Stimulated activated CD4-positive, alpha-beta T cell treated with anti-CD3 and anti-CD28 coated beads, Interleukin-4, amount 100 ng/mL, for 48 hours (primary cell): ENCODE measurements around the gene GBE1.
"Not testable (repeated sequence)": the region's sequence is repeated elsewhere in the genome, so short reads cannot be mapped to it uniquely, and the experiment has no call there.

Experiments used
- DNase-seq, 2 donors: peaks; one replicate each; pipeline ENCODE4 v3.0.0-alpha.2; 2020; ENCODE audit warnings: low read depth in 2 of 2

The GBE1 gene

GRCh38 chr3:81753416-81754027 is 7.9 kb downstream of the GBE1 start:
- DNase-seq: no peak

GRCh38 chr3:81752604-81753003 is 8.8 kb downstream of the GBE1 start:
- DNase-seq: no peak

- no peak for DNase-seq
Observed at GRCh38 chr3:81749265-81749664, 12.2 kb downstream of the GBE1 start.

GRCh38 chr3:81747280-81747679 is 14.2 kb downstream of the GBE1 start:
- not testable (repeated sequence) for DNase-seq

- DNase-seq: no peak
Observed at GRCh38 chr3:81744366-81744765, 17.1 kb downstream of the GBE1 start.

- no peak for DNase-seq
Observed at GRCh38 chr3:81743096-81744025, 18.1 kb downstream of the GBE1 start.

- no peak for DNase-seq
Observed at GRCh38 chr3:81742581-81742980, 18.9 kb downstream of the GBE1 start.

GRCh38 chr3:81741216-81741615 is 20.2 kb downstream of the GBE1 start:
- DNase-seq: no peak

- DNase-seq: no peak
Observed at GRCh38 chr3:81740731-81741130, 20.7 kb downstream of the GBE1 start.

GRCh38 chr3:81735334-81735733 is 26.1 kb downstream of the GBE1 start:
- no peak for DNase-seq

GRCh38 chr3:81734742-81735141 is 26.7 kb downstream of the GBE1 start:
- DNase-seq: no peak

GRCh38 chr3:81732642-81733041 is 28.8 kb downstream of the GBE1 start:
- DNase-seq: no peak

GRCh38 chr3:81728766-81729544 is 32.5 kb downstream of the GBE1 start:
- no peak for DNase-seq

GRCh38 chr3:81726735-81727134 is 34.7 kb downstream of the GBE1 start:
- no peak for DNase-seq

- DNase-seq: no peak
Observed at GRCh38 chr3:81726132-81726531, 35.3 kb downstream of the GBE1 start.

GRCh38 chr3:81723732-81724313 is 37.6 kb downstream of the GBE1 start:
- no peak for DNase-seq

GRCh38 chr3:81718311-81718710 is 43.1 kb downstream of the GBE1 start:
- DNase-seq: no peak

GRCh38 chr3:81716870-81717509 is 44.5 kb downstream of the GBE1 start:
- no peak for DNase-seq

- DNase-seq: no peak
Observed at GRCh38 chr3:81713031-81713430, 48.4 kb downstream of the GBE1 start.

GRCh38 chr3:81709606-81710005 is 51.8 kb downstream of the GBE1 start:
- DNase-seq: no peak

- no peak for DNase-seq
Observed at GRCh38 chr3:81707996-81708395, 53.4 kb downstream of the GBE1 start.

GRCh38 chr3:81702126-81702525 is 59.3 kb downstream of the GBE1 start:
- no peak for DNase-seq
